Spleen (tissue), 11 donors: ENCODE measurements around the gene ZNF207. TPM values are rescaled to one million over a fixed set of nuclear protein-coding genes. Genes with fewer than 3 reads are reported as not detected.

Experiments used
- DNase-seq: peaks from one replicate; pipeline ENCODE4 v3.0.0-alpha.2; 2020
- H3K27ac ChIP-seq, 8 donors: fragments of 200-600 bp; sonication (generic) in 7 of 8; 1 replicate in 4 of 8; 2 replicates in 4 of 8; pipeline versions ENCODE4 v1.5.0 to v1.8.0; 2016 to 2021; ENCODE audit warnings: inconsistent platforms in 4 of 8, mild to moderate bottlenecking in 4 of 8, moderate library complexity in 1 of 8
- H3K27me3 ChIP-seq, 7 donors: fragments of 200-600 bp; sonication (generic) in 6 of 7; replicated peaks in 1 of 7; 1 replicate in 4 of 7; 2 replicates in 3 of 7; pipeline versions ENCODE4 v1.5.0 to v1.8.0; 2016 to 2021; ENCODE audit warnings: inconsistent platforms in 3 of 7, mild to moderate bottlenecking in 1 of 7
- H3K36me3 ChIP-seq, 6 donors: fragments of 200-600 bp; sonication (generic) in 5 of 6; 1 replicate in 4 of 6; 2 replicates in 2 of 6; pipeline versions ENCODE4 v1.5.0 to v1.8.0; 2016 to 2021; ENCODE audit warnings: inconsistent platforms in 2 of 6
- H3K4me1 ChIP-seq, 6 donors: fragments of 200-600 bp; sonication (generic) in 5 of 6; 1 replicate in 3 of 6; 2 replicates in 3 of 6; pipeline versions ENCODE4 v1.5.0 to v1.8.0; 2016 to 2021; ENCODE audit warnings: inconsistent platforms in 3 of 6
- H3K4me3 ChIP-seq, 8 donors: fragments of 200-600 bp; sonication (generic) in 7 of 8; 1 replicate in 4 of 8; 2 replicates in 4 of 8; pipeline versions ENCODE4 v1.5.0 to v1.8.0; 2016 to 2021; ENCODE audit warnings: inconsistent platforms in 4 of 8, mild to moderate bottlenecking in 4 of 8, moderate library complexity in 2 of 8
- H3K9me3 ChIP-seq, 8 donors: fragments of 200-600 bp; sonication (generic) in 7 of 8; 1 replicate in 4 of 8; 2 replicates in 4 of 8; pipeline versions ENCODE4 v1.5.0 to v1.8.0; 2016 to 2021; ENCODE audit warnings: inconsistent platforms in 4 of 8
- CTCF ChIP-seq, 11 experiments: fragments of 200-600 bp in 7 of 11; fragments of 450-650 bp in 4 of 11; sonication (generic) in 4 of 11; IDR thresholded peaks in 8 of 11; conservative IDR thresholded peaks in 3 of 11; 1 replicate in 7 of 11; 2 replicates in 4 of 11; pipeline versions ENCODE4 v1.4.0 to v1.8.0; 2016 to 2021; ENCODE audit warnings: antibody characterized with exemption in 11 of 11, inconsistent platforms in 4 of 11, mild to moderate bottlenecking in 1 of 11
- POLR2A ChIP-seq, 3 donors: fragments of 450-650 bp; IDR thresholded peaks; one replicate each; pipeline ENCODE4 v1.5.1; 2017; ENCODE audit warnings: antibody characterized with exemption in 3 of 3, mild to moderate bottlenecking in 1 of 3
- POLR2AphosphoS5 ChIP-seq, 3 donors: sonication (generic); formaldehyde crosslinking; IDR thresholded peaks; one replicate each; pipeline ENCODE4 v1.5.1; 2017; ENCODE audit warnings: antibody characterized with exemption in 3 of 3
- WGBS, 5 donors: extraction: QIAGEN DNeasy Blood & Tissue Kit in 3 of 5; methylation state at CpG; one replicate each; pipeline versions ENCODE4 v1.1.5 to v1.1.7; 2013 to 2018; 5-methylcytosine and 5-hydroxymethylcytosine counted together
- intact Hi-C: fragments of 100-400 bp; cut with DNase I; formaldehyde crosslinking; loops from one replicate; pipeline ENCODE4 v1.15.0; 2023; ENCODE audit warnings: low total_unique reads
- polyA plus RNA-seq, 3 donors: library from polyadenylated mRNA; stranded (reverse); fragments of 200-250 nt; gene quantifications; one replicate each; pipeline ENCODE4 v1.2.1, GENCODE V29; 2013
- total RNA-seq, 7 donors: library from RNA; depleted of rRNA in 3 of 7; stranded (reverse); fragments of >200 nt in 3 of 7; fragmentation: NEBNext Ultra II Directional in 4 of 7; extraction: Animal tissue kit (Norgen Biotek cat#: 25700) in 4 of 7; gene quantifications; one replicate each; pipeline versions ENCODE4 v1.1.0 to v1.2.1, GENCODE V29; 2016 to 2021
- donor health status: healthy with polysubstance abuse.
- donor health status: DM: no; HTN: no; CAD: no; lungs with moderate emphysema.
- donor health status: DM: no; HTN: no; CAD: no.
- donor health status: Bipolar disorder and iron deficiency.
- donor health status: healthy.
- donor health status: DM: no; HTN: no; CAD: no.
- donor health status: DM: yes; HTN: yes; CAD: no.

The ZNF207 gene
- total and polyA plus RNA-seq, 10 donors = 38.9 to 300 (median 213) TPM

GRCh38 chr17:32303781-32304288 lies 46.1 kb upstream of the ZNF207 start:
- no peaks in the 10 kb centered on the region for H3K9me3 ChIP-seq
- 61 to 79% (median 69%) methylated on average over 2 of the region's 2 CpGs for WGBS, 5 donors
- no peak overlapping the region for H3K4me3 ChIP-seq
- no peak overlapping the region for H3K27ac ChIP-seq
- no peak for TF ChIP-seq POLR2AphosphoS5 (IDR thresholded peaks at IDR 0.05)
- no peak for TF ChIP-seq CTCF (IDR thresholded peaks at IDR 0.05 in 8 of 11, conservative IDR thresholded peaks at IDR 0.05 in 3 of 11)
- no peak for TF ChIP-seq POLR2A (IDR thresholded peaks at IDR 0.05)
- H3K4me1 ChIP-seq = no peaks in the 10 kb centered on the region
- intact Hi-C loops = no loop called here
- H3K36me3 ChIP-seq = no peaks in the 10 kb centered on the region
- no peaks in the 10 kb centered on the region for H3K27me3 ChIP-seq
- DNase-seq = no peak

DNA sequence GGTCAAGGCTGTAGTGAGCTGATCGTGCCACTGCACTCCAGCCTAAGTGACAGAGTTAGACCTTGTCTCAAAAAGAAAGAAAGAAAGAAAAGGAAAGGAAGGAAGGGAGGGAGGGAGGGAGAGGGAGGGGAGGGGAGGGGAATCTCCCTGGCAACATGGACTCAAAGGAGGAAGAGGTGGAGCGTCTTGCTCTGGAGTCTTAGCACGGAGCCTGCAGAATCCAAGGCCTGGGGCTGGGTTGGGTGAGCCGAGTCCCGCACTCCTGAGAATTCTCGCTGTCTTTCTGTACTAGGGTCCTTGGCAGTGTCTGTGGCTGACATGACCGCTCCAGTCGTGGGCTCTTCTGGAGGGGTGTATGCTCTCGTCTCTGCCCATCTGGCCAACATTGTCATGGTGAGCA lies 44.9 kb upstream of the ZNF207 start:
- H3K27me3 ChIP-seq = no peaks in the 10 kb centered on the region
- H3K4me1 ChIP-seq = no peaks in the 10 kb centered on the region
- intact Hi-C loops = no loop called here
- no peak overlapping the region for H3K27ac ChIP-seq
- no peak for DNase-seq
- H3K9me3 ChIP-seq = no peaks in the 10 kb centered on the region
- TF ChIP-seq CTCF (IDR thresholded peaks at IDR 0.05 in 8 of 11, conservative IDR thresholded peaks at IDR 0.05 in 3 of 11) (no peak), POLR2AphosphoS5 (IDR thresholded peaks at IDR 0.05) (no peak)
- 71 to 92% (median 77%) methylated on average over 9 of the region's 9 CpGs for WGBS, 5 donors
- H3K36me3 ChIP-seq = no peaks in the 10 kb centered on the region
- no peak overlapping the region for H3K4me3 ChIP-seq

DNA sequence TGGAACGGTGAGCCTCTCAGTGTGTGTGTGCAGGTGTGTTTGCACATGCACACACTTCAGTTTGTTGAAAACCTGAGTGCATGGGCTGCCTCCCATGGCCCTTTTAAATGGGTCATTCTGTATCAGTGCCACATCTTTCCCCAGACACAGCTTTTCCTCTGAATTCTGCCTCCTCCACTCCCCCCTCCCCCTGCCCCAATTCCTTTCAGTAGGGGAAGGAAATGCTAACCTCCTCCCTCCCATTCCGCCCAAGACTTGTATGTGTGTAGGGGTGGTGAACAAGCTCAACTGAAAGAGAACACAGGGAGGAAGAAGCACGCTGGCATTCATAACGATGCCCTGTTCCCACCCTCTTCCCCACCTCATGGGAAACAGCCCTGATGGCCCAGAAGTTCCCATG lies 42.3 kb upstream of the ZNF207 start:
- no peak for DNase-seq
- no peaks in the 10 kb centered on the region for H3K4me1 ChIP-seq
- WGBS, 5 donors = 21 to 38% (median 27%) methylated on average over 4 of the region's 4 CpGs
- H3K4me3 ChIP-seq = no peak overlapping the region
- H3K9me3 ChIP-seq = no peaks in the 10 kb centered on the region
- no peaks in the 10 kb centered on the region for H3K36me3 ChIP-seq
- H3K27ac ChIP-seq = no peak overlapping the region
- no peak for TF ChIP-seq CTCF (IDR thresholded peaks at IDR 0.05 in 8 of 11, conservative IDR thresholded peaks at IDR 0.05 in 3 of 11)
- intact Hi-C loops = no loop called here
- H3K27me3 ChIP-seq = no peaks in the 10 kb centered on the region

GRCh38 chr17:32311028-32311536 lies 38.9 kb upstream of the ZNF207 start:
- Histone ChIP-seq H3K36me3 (no peaks in the 10 kb centered on the region), H3K4me1 (no peaks in the 10 kb centered on the region), H3K4me3 (no peak overlapping the region), H3K27ac (no peak overlapping the region), H3K9me3 (no peaks in the 10 kb centered on the region), H3K27me3 (no peaks in the 10 kb centered on the region)
- intact Hi-C loops = loop anchor here (10.0 kb wide), 1 partner anchor 56 kb away; no protein-coding TSS in a partner anchor
- WGBS, 5 donors = 46 to 71% (median 56%) methylated on average over 9 of the region's 9 CpGs
- TF ChIP-seq POLR2A (IDR thresholded peaks at IDR 0.05) (no peak), POLR2AphosphoS5 (IDR thresholded peaks at IDR 0.05) (no peak), CTCF (IDR thresholded peaks at IDR 0.05 in 8 of 11, conservative IDR thresholded peaks at IDR 0.05 in 3 of 11) (no peak)
- no peak for DNase-seq
